ENCODE measurements around the gene ESYT2.

The ESYT2 gene

DNA sequence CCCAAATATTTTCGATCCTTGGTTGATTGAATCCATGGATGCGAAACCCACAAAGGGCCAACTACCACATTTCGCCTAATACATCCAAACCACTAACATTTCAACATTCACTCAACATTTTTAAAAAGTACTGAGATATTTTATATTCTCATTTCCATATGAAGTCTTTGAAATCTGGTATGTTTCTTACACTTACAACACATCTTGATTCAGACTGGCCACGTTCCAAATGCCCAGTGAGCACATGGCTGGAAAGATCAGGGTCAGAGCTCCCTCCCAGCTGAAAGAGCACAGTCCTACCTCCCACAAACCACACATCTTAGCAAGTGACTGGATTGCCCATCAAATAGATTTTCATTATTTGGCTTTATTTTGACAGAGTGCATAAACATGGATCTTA lies 143.6 kb downstream of the ESYT2 start:
- no peaks in the 10 kb centered on the region for H3K4me1 ChIP-seq (ENCODE audit: control insufficient read depth, insufficient read depth, low read length)
- no peaks in the 10 kb centered on the region for H3K9me3 ChIP-seq (ENCODE audit: control insufficient read depth, insufficient read depth, low read depth, low read length)
- ChIA-PET CTCF (interaction anchor here (0.9 to 1.1 kb wide), 2 partner anchors 36 to 291 kb away, joined by 3 read pairs; no protein-coding TSS in a partner anchor), POLR2A (no interaction called here)
- no peak for TF ChIP-seq ZNF501 (tag by site-specific recombination; IDR thresholded peaks at IDR 0.05)
- TF ChIP-seq, protein P1, sequence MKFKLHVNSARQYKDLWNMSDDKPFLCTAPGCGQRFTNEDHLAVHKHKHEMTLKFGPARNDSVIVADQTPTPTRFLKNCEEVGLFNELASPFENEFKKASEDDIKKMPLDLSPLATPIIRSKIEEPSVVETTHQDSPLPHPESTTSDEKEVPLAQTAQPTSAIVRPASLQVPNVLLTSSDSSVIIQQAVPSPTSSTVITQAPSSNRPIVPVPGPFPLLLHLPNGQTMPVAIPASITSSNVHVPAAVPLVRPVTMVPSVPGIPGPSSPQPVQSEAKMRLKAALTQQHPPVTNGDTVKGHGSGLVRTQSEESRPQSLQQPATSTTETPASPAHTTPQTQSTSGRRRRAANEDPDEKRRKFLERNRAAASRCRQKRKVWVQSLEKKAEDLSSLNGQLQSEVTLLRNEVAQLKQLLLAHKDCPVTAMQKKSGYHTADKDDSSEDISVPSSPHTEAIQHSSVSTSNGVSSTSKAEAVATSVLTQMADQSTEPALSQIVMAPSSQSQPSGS (tag by site-specific recombination; IDR thresholded peaks at IDR 0.05; ENCODE audit: low read depth): no peak
- TF ChIP-seq EGR2 (tag by site-specific recombination; IDR thresholded peaks at IDR 0.05; ENCODE audit: low read depth): no peak
- TF ChIP-seq MYNN (tag by site-specific recombination; IDR thresholded peaks at IDR 0.05; ENCODE audit: borderline replicate concordance): no peak
- TF ChIP-seq ZNF624 (tag by site-specific recombination; IDR thresholded peaks at IDR 0.05): no peak
- TF ChIP-seq, protein P2, sequence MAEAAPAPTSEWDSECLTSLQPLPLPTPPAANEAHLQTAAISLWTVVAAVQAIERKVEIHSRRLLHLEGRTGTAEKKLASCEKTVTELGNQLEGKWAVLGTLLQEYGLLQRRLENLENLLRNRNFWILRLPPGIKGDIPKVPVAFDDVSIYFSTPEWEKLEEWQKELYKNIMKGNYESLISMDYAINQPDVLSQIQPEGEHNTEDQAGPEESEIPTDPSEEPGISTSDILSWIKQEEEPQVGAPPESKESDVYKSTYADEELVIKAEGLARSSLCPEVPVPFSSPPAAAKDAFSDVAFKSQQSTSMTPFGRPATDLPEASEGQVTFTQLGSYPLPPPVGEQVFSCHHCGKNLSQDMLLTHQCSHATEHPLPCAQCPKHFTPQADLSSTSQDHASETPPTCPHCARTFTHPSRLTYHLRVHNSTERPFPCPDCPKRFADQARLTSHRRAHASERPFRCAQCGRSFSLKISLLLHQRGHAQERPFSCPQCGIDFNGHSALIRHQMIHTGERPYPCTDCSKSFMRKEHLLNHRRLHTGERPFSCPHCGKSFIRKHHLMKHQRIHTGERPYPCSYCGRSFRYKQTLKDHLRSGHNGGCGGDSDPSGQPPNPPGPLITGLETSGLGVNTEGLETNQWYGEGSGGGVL (tag by site-specific recombination; IDR thresholded peaks at IDR 0.05): no peak
- TF ChIP-seq ZNF433 (tag by site-specific recombination; IDR thresholded peaks at IDR 0.05; ENCODE audit: low read depth): no peak
- TF ChIP-seq ZNF701 (tag by site-specific recombination; IDR thresholded peaks at IDR 0.05): no peak
- TF ChIP-seq ZNF658 (tag by site-specific recombination; IDR thresholded peaks at IDR 0.05): no peak
- no peak for TF ChIP-seq ZNF19 (tag by site-specific recombination; IDR thresholded peaks at IDR 0.05; ENCODE audit: low read depth)
- TF ChIP-seq, protein P3, sequence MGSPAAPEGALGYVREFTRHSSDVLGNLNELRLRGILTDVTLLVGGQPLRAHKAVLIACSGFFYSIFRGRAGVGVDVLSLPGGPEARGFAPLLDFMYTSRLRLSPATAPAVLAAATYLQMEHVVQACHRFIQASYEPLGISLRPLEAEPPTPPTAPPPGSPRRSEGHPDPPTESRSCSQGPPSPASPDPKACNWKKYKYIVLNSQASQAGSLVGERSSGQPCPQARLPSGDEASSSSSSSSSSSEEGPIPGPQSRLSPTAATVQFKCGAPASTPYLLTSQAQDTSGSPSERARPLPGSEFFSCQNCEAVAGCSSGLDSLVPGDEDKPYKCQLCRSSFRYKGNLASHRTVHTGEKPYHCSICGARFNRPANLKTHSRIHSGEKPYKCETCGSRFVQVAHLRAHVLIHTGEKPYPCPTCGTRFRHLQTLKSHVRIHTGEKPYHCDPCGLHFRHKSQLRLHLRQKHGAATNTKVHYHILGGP (tag by site-specific recombination; IDR thresholded peaks at IDR 0.05): no peak
- TF ChIP-seq ZNF837 (tag by site-specific recombination; IDR thresholded peaks at IDR 0.05): no peak
- TF ChIP-seq ZNF510 (tag by site-specific recombination; IDR thresholded peaks at IDR 0.05; ENCODE audit: insufficient replicate concordance): no peak
- no peak for TF ChIP-seq ZNF239 (tag by site-specific recombination; IDR thresholded peaks at IDR 0.05)
- no peak for TF ChIP-seq HOXA7 (CRISPR knock-in tag; IDR thresholded peaks at IDR 0.05; ENCODE audit: borderline replicate concordance)
- no peak for TF ChIP-seq ZNF585B (tag by site-specific recombination; IDR thresholded peaks at IDR 0.05)
- TF ChIP-seq ZNF311 (tag by site-specific recombination; IDR thresholded peaks at IDR 0.05; ENCODE audit: borderline replicate concordance): no peak
- H3K36me3 ChIP-seq (ENCODE audit: control insufficient read depth in 2 of 2, insufficient read depth in 1 of 2, low read length in 2 of 2): peaks cover 11 to 85% of the 10 kb centered on the region in 2 experiments
- H3K27ac ChIP-seq (ENCODE audit: extremely low read depth, low read depth, low read length): no peak overlapping the region
- H3K4me3 ChIP-seq (ENCODE audit: low read depth, low read length): no peak overlapping the region

DNA sequence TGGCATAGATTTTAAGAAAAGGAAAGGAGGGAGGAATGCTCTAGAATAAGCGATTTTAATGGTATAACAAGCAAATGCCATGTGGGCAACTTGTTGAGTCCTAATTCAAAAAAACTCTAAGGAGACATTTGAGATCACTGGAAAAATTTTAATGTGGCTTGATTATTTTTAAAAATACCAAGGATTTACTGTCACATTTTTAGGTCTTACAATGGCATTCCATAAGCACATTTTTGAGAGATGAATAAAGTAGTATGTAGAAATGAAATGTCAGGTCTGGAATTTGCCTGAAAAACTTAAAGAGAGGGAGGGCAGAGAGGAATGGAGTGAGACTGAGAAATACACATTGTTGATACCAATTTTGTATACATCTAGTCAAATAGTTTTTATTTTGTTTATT lies 145.0 kb downstream of the ESYT2 start:
- POLR2A ChIA-PET: no interaction called here
- CTCF ChIA-PET: no interaction called here
- H3K4me3 ChIP-seq (ENCODE audit: low read depth, low read length): no peak overlapping the region
- no peaks in the 10 kb centered on the region for H3K9me3 ChIP-seq (ENCODE audit: control insufficient read depth, insufficient read depth, low read depth, low read length)
- peaks cover 15 to 85% of the 10 kb centered on the region in 2 experiments for H3K36me3 ChIP-seq (ENCODE audit: control insufficient read depth in 2 of 2, insufficient read depth in 1 of 2, low read length in 2 of 2)
- no peaks in the 10 kb centered on the region for H3K4me1 ChIP-seq (ENCODE audit: control insufficient read depth, insufficient read depth, low read length)
- H3K27ac ChIP-seq (ENCODE audit: extremely low read depth, low read depth, low read length): no peak overlapping the region
- peak; percentile 27; the same call in 1 of the 2 replicates for TF ChIP-seq SCRT2 (tag by site-specific recombination; IDR thresholded peaks at IDR 0.05)
- TF ChIP-seq, protein P4, sequence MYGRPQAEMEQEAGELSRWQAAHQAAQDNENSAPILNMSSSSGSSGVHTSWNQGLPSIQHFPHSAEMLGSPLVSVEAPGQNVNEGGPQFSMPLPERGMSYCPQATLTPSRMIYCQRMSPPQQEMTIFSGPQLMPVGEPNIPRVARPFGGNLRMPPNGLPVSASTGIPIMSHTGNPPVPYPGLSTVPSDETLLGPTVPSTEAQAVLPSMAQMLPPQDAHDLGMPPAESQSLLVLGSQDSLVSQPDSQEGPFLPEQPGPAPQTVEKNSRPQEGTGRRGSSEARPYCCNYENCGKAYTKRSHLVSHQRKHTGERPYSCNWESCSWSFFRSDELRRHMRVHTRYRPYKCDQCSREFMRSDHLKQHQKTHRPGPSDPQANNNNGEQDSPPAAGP (tag by site-specific recombination; IDR thresholded peaks at IDR 0.05): no peak
- TF ChIP-seq GLI4 (tag by site-specific recombination; IDR thresholded peaks at IDR 0.05): no peak
